HEK293 (cell line): ENCODE data around the gene PRRC2B.

Experiments
- CTCF ChIA-PET: fragments of 350-600 bp; formaldehyde crosslinking; extraction: SDS; loops from one replicate; lab custom pipeline; 2021; ENCODE audit warnings: antibody characterized with exemption; lab: Yijun Ruan, JAX
- POLR2A ChIA-PET: fragments of 300-600 bp; formaldehyde crosslinking; extraction: SDS; loops from one replicate; lab custom pipeline; 2020; ENCODE audit warnings: antibody characterized with exemption, inconsistent platforms; lab: Yijun Ruan, JAX
- H3K27ac ChIP-seq: fragments of 200-500 bp; sonication (Bioruptor generic); 2 replicates; pipeline ENCODE4 v1.5.1; 2014; ENCODE audit warnings: low read depth, low read length, control low read depth, inconsistent platforms; ENCODE audit errors: extremely low read depth
- H3K36me3 ChIP-seq, 2 experiments: fragments of 200-500 bp in 1 of 2; sonication (Bioruptor generic) in 1 of 2; 1 replicate in 1 of 2; 2 replicates in 1 of 2; pipeline ENCODE4 v1.5.1; 2014 to 2017; ENCODE audit warnings: inconsistent platforms in 2 of 2, low read length in 2 of 2; ENCODE audit not compliant: control insufficient read depth in 2 of 2, insufficient read depth in 1 of 2
- H3K4me1 ChIP-seq: fragments of 200-500 bp; sonication (Bioruptor generic); 2 replicates; pipeline ENCODE4 v1.5.1; 2014; ENCODE audit warnings: mild to moderate bottlenecking, low read length, inconsistent platforms; ENCODE audit not compliant: control insufficient read depth, insufficient read depth
- H3K4me3 ChIP-seq: 2 replicates; pipeline ENCODE4 v1.5.1; 2011; ENCODE audit warnings: low read depth, mild to moderate bottlenecking, control low read depth, low read length, moderate library complexity
- H3K9me3 ChIP-seq: fragments of 200-500 bp; sonication (Bioruptor generic); 2 replicates; pipeline ENCODE4 v1.5.1; 2014; ENCODE audit warnings: low read depth, low read length, inconsistent platforms; ENCODE audit not compliant: control insufficient read depth, insufficient read depth
- AEBP2 ChIP-seq: fragments of 450-650 bp; formaldehyde crosslinking; IDR thresholded peaks from 2 replicates; pipeline ENCODE4 v1.5.1; 2016; ENCODE audit warnings: missing biosample characterization, missing genetic modification characterization, borderline replicate concordance
- BCL11A ChIP-seq: fragments of 450-650 bp; formaldehyde crosslinking; IDR thresholded peaks from 2 replicates; pipeline ENCODE4 v1.5.1; 2016; ENCODE audit warnings: low read depth, missing biosample characterization, missing genetic modification characterization
- EGR2 ChIP-seq: fragments of 450-650 bp; formaldehyde crosslinking; IDR thresholded peaks from 2 replicates; pipeline ENCODE4 v1.5.1; 2016; ENCODE audit warnings: low read depth, missing biosample characterization, missing genetic modification characterization
- GLIS2 ChIP-seq: fragments of 450-650 bp; formaldehyde crosslinking; IDR thresholded peaks from 2 replicates; pipeline ENCODE4 v1.5.1; 2016; ENCODE audit warnings: missing biosample characterization, missing genetic modification characterization
- IKZF3 ChIP-seq: fragments of 450-650 bp; IDR thresholded peaks from 2 replicates; pipeline ENCODE4 v1.5.0; 2018; ENCODE audit warnings: missing biosample characterization, mild to moderate bottlenecking, missing genetic modification characterization, moderate library complexity
- KLF1 ChIP-seq: fragments of 450-650 bp; formaldehyde crosslinking; IDR thresholded peaks from 2 replicates; pipeline ENCODE4 v1.5.1; 2016; ENCODE audit warnings: missing biosample characterization, missing genetic modification characterization
- KLF8 ChIP-seq: fragments of 450-650 bp; formaldehyde crosslinking; IDR thresholded peaks from 2 replicates; pipeline ENCODE4 v1.5.1; 2016; ENCODE audit warnings: missing biosample characterization, missing genetic modification characterization
- KLF9 ChIP-seq: fragments of 450-650 bp; formaldehyde crosslinking; IDR thresholded peaks from 2 replicates; pipeline ENCODE4 v1.5.1; 2016; ENCODE audit warnings: missing biosample characterization, missing genetic modification characterization, low read depth
- MEIS1 ChIP-seq: sonication (generic); formaldehyde crosslinking; IDR thresholded peaks from 2 replicates; pipeline ENCODE4 v1.8.1; 2022; ENCODE audit warnings: missing genetic modification reagents, mild to moderate bottlenecking, borderline replicate concordance
- PRDM10 ChIP-seq: fragments of 450-650 bp; formaldehyde crosslinking; IDR thresholded peaks from 2 replicates; pipeline ENCODE4 v1.5.1; 2016; ENCODE audit warnings: missing biosample characterization, missing genetic modification characterization
- SP2 ChIP-seq: fragments of 450-650 bp; formaldehyde crosslinking; IDR thresholded peaks from 2 replicates; pipeline ENCODE4 v1.5.1; 2016; ENCODE audit warnings: missing biosample characterization, missing genetic modification characterization
- SP7 ChIP-seq: fragments of 450-650 bp; formaldehyde crosslinking; IDR thresholded peaks from 2 replicates; pipeline ENCODE4 v1.5.1; 2016; ENCODE audit warnings: missing biosample characterization, missing genetic modification characterization
- ZBTB20 ChIP-seq: fragments of 450-650 bp; formaldehyde crosslinking; IDR thresholded peaks from 2 replicates; pipeline ENCODE4 v1.5.1; 2016; ENCODE audit warnings: missing biosample characterization, missing genetic modification characterization
- ZBTB26 ChIP-seq: fragments of 450-650 bp; formaldehyde crosslinking; optimal IDR thresholded peaks from 2 replicates; pipeline ENCODE3; 2016; ENCODE audit warnings: missing biosample characterization, mild to moderate bottlenecking, missing genetic modification characterization
- ZEB2 ChIP-seq: fragments of 450-650 bp; formaldehyde crosslinking; IDR thresholded peaks from 2 replicates; pipeline ENCODE4 v1.5.1; 2016; ENCODE audit warnings: missing biosample characterization, missing genetic modification characterization
- ZFP37 ChIP-seq: fragments of 450-650 bp; formaldehyde crosslinking; IDR thresholded peaks from 2 replicates; pipeline ENCODE4 v1.5.1; 2016; ENCODE audit warnings: missing biosample characterization, missing genetic modification characterization
- ZNF184 ChIP-seq: fragments of 450-650 bp; IDR thresholded peaks from 2 replicates; pipeline ENCODE4 v1.5.1; 2018; ENCODE audit warnings: missing biosample characterization, mild to moderate bottlenecking, missing genetic modification characterization
- ZNF341 ChIP-seq: fragments of 450-650 bp; formaldehyde crosslinking; IDR thresholded peaks from 2 replicates; pipeline ENCODE4; 2016; ENCODE audit warnings: low read depth, missing biosample characterization, missing genetic modification characterization
- ZNF350 ChIP-seq: fragments of 450-650 bp; formaldehyde crosslinking; IDR thresholded peaks from 2 replicates; pipeline ENCODE4 v1.5.0; 2017; ENCODE audit warnings: missing biosample characterization, mild to moderate bottlenecking, missing genetic modification characterization
- ZNF398 ChIP-seq: fragments of 450-650 bp; formaldehyde crosslinking; IDR thresholded peaks from 2 replicates; pipeline ENCODE4 v1.5.1; 2017; ENCODE audit warnings: missing biosample characterization, missing genetic modification characterization
- ZNF404 ChIP-seq: fragments of 450-650 bp; formaldehyde crosslinking; IDR thresholded peaks from 2 replicates; pipeline ENCODE4 v1.5.1; 2017; ENCODE audit warnings: missing biosample characterization, missing genetic modification characterization
- ZNF488 ChIP-seq: fragments of 450-650 bp; formaldehyde crosslinking; IDR thresholded peaks from 2 replicates; pipeline ENCODE4 v1.5.1; 2016; ENCODE audit warnings: missing biosample characterization, missing genetic modification characterization
- ZNF558 ChIP-seq: fragments of 450-650 bp; formaldehyde crosslinking; IDR thresholded peaks from 2 replicates; pipeline ENCODE4 v1.5.1; 2016; ENCODE audit warnings: missing biosample characterization, missing genetic modification characterization
- ZNF596 ChIP-seq: fragments of 450-650 bp; IDR thresholded peaks from 2 replicates; pipeline ENCODE4 v1.5.0; 2018; ENCODE audit warnings: missing biosample characterization, mild to moderate bottlenecking, missing genetic modification characterization, moderate library complexity
- ZNF692 ChIP-seq: fragments of 450-650 bp; formaldehyde crosslinking; IDR thresholded peaks from 2 replicates; pipeline ENCODE4 v1.5.1; 2016; ENCODE audit warnings: missing biosample characterization, missing genetic modification characterization
- ZNF76 ChIP-seq: fragments of 450-650 bp; formaldehyde crosslinking; IDR thresholded peaks from 2 replicates; pipeline ENCODE4; 2016; ENCODE audit warnings: low read depth, missing biosample characterization, missing genetic modification characterization, borderline replicate concordance

PRRC2B gene

GRCh38 chr9:131393622-131394463 is at the start of gene PRRC2B:
Gene PRRC2B, plus strand, starts transcription at chr9:131394086. Its CDS starts 36,059 bp downstream, at chr9:131430145.
- no peaks in the 10 kb centered on the region for H3K9me3 ChIP-seq
- H3K4me1 ChIP-seq = peaks cover 17% of the 10 kb centered on the region
- H3K4me3 ChIP-seq = peak within 1 kb of the TSS; percentile 68
- CTCF ChIA-PET = no interaction called here
- peaks cover 0 to 27% of the 10 kb centered on the region in 2 experiments; a peak in 1 of 3 replicates for H3K36me3 ChIP-seq
- POLR2A ChIA-PET = interaction anchor here (0.5 to 2.9 kb wide), 3 partner anchors 10 to 70 kb away, joined by 4 to 20 read pairs (median 16); no protein-coding TSS in a partner anchor
- H3K27ac ChIP-seq = peak within 1 kb of the TSS; percentile 99
- no peak for TF ChIP-seq ZNF558 (tag by site-specific recombination)
- peak; percentile 75; the same call in 1 of the 2 replicates for TF ChIP-seq ZBTB20
- 0 out of 2 replicates have a peak, but pooled peaks have one; percentile 47 for TF ChIP-seq EGR2
- TF ChIP-seq ZNF341 (tag by site-specific recombination) = peak; percentile 73
- TF ChIP-seq ZEB2 (tag by site-specific recombination) = peak; percentile 65; the same call in 1 of the 2 replicates
- TF ChIP-seq ZFP37 (tag by site-specific recombination) = 0 out of 2 replicates have a peak, but pooled peaks have one; percentile 31
- TF ChIP-seq ZBTB26 = peak; percentile 40
- TF ChIP-seq MEIS1 (CRISPR knock-in tag) = no peak
- no peak for TF ChIP-seq PRDM10 (tag by site-specific recombination)
- TF ChIP-seq ZNF692 (tag by site-specific recombination) = peak; percentile 83
- TF ChIP-seq KLF1 = 0 out of 2 replicates have a peak, but pooled peaks have one; percentile 16
- peak; percentile 62; the same call in 1 of the 2 replicates for TF ChIP-seq BCL11A (tag by site-specific recombination)
- TF ChIP-seq SP2 (tag by site-specific recombination) = peak; percentile 56
- TF ChIP-seq SP7 (tag by site-specific recombination) = peak; percentile 3; the same call in 1 of the 2 replicates
- TF ChIP-seq ZNF404 (tag by site-specific recombination) = no peak
- TF ChIP-seq KLF9 = peak; percentile 48; the same call in 1 of the 2 replicates
- TF ChIP-seq KLF8 (tag by site-specific recombination) = peak; percentile 81
- peak; percentile 98 for TF ChIP-seq ZNF398
- 0 out of 2 replicates have a peak, but pooled peaks have one; percentile 21 for TF ChIP-seq ZNF76 (tag by site-specific recombination)
- TF ChIP-seq GLIS2 (tag by site-specific recombination) = peak; percentile 83
- TF ChIP-seq ZNF184 (tag by site-specific recombination) = no peak
- TF ChIP-seq IKZF3 = peak; percentile 72
- TF ChIP-seq ZNF350 (tag by site-specific recombination) = no peak
- no peak for TF ChIP-seq ZNF488 (tag by site-specific recombination)
- no peak for TF ChIP-seq AEBP2
- TF ChIP-seq ZNF596 (tag by site-specific recombination) = peak; percentile 87
